ENCODE data around the gene DOK6.

The DOK6 gene

GRCh38 chr18:69432847-69433246 lies 32.2 kb downstream of the DOK6 start:
- no peak for DNase-seq (ENCODE audit: low read depth in 2 of 2, low spot score in 1 of 2)

GRCh38 chr18:69435000-69435399 lies 34.3 kb downstream of the DOK6 start:
- no peak for DNase-seq (ENCODE audit: low read depth in 2 of 2, low spot score in 1 of 2)

GRCh38 chr18:69444221-69444620 lies 43.5 kb downstream of the DOK6 start:
- no peak for DNase-seq (ENCODE audit: low read depth in 2 of 2, low spot score in 1 of 2)

- DNase-seq (ENCODE audit: low read depth in 2 of 2, low spot score in 1 of 2): no peak
Measured at GRCh38 chr18:69447886-69448285, 47.2 kb downstream of the DOK6 start.

- DNase-seq (ENCODE audit: low read depth in 2 of 2, low spot score in 1 of 2): no peak
Measured at GRCh38 chr18:69455125-69455524, 54.4 kb downstream of the DOK6 start.

GRCh38 chr18:69469444-69469919 lies 68.8 kb downstream of the DOK6 start:
- DNase-seq (ENCODE audit: low read depth in 2 of 2, low spot score in 1 of 2): peak in 1 of 2 donors; percentile 0

- no peak for DNase-seq (ENCODE audit: low read depth in 2 of 2, low spot score in 1 of 2)
Measured at GRCh38 chr18:69480460-69480859, 79.8 kb downstream of the DOK6 start.

- DNase-seq (ENCODE audit: low read depth in 2 of 2, low spot score in 1 of 2): no peak
Measured at GRCh38 chr18:69483574-69483973, 82.9 kb downstream of the DOK6 start.

- no peak for DNase-seq (ENCODE audit: low read depth in 2 of 2, low spot score in 1 of 2)
Measured at GRCh38 chr18:69484699-69485396, 84.2 kb downstream of the DOK6 start.

- no peak for DNase-seq (ENCODE audit: low read depth in 2 of 2, low spot score in 1 of 2)
Measured at GRCh38 chr18:69487488-69488394, 87.1 kb downstream of the DOK6 start.

- no peak for DNase-seq (ENCODE audit: low read depth in 2 of 2, low spot score in 1 of 2)
Measured at GRCh38 chr18:69490072-69490471, 89.4 kb downstream of the DOK6 start.

- no peak for DNase-seq (ENCODE audit: low read depth in 2 of 2, low spot score in 1 of 2)
Measured at GRCh38 chr18:69490813-69491212, 90.1 kb downstream of the DOK6 start.

GRCh38 chr18:69491576-69491975 lies 90.9 kb downstream of the DOK6 start:
- no peak for DNase-seq (ENCODE audit: low read depth in 2 of 2, low spot score in 1 of 2)

- DNase-seq (ENCODE audit: low read depth in 2 of 2, low spot score in 1 of 2): no peak
Measured at GRCh38 chr18:69492861-69493260, 92.2 kb downstream of the DOK6 start.

- no peak for DNase-seq (ENCODE audit: low read depth in 2 of 2, low spot score in 1 of 2)
Measured at GRCh38 chr18:69494841-69495240, 94.2 kb downstream of the DOK6 start.

- no peak for DNase-seq (ENCODE audit: low read depth in 2 of 2, low spot score in 1 of 2)
Measured at GRCh38 chr18:69495338-69495737, 94.7 kb downstream of the DOK6 start.

GRCh38 chr18:69495841-69496533 lies 95.3 kb downstream of the DOK6 start:
- DNase-seq (ENCODE audit: low read depth in 2 of 2, low spot score in 1 of 2): no peak

GRCh38 chr18:69518989-69519388 lies 118.3 kb downstream of the DOK6 start:
- no peak for DNase-seq (ENCODE audit: low read depth in 2 of 2, low spot score in 1 of 2)

- no peak for DNase-seq (ENCODE audit: low read depth in 2 of 2, low spot score in 1 of 2)
Measured at GRCh38 chr18:69523582-69523981, 122.9 kb downstream of the DOK6 start.

GRCh38 chr18:69528435-69528834 lies 127.7 kb downstream of the DOK6 start:
- no peak for DNase-seq (ENCODE audit: low read depth in 2 of 2, low spot score in 1 of 2)

GRCh38 chr18:69529151-69529550 lies 128.5 kb downstream of the DOK6 start:
- DNase-seq (ENCODE audit: low read depth in 2 of 2, low spot score in 1 of 2): no peak

- no peak for DNase-seq (ENCODE audit: low read depth in 2 of 2, low spot score in 1 of 2)
Measured at GRCh38 chr18:69531973-69532372, 131.3 kb downstream of the DOK6 start.

Data from stimulated activated CD8-positive, alpha-beta memory T cell treated with anti-CD3 and anti-CD28 coated beads, Interleukin-4, amount 100 ng/mL, for 4 hours (primary cell).